ENCODE measurements around the gene SNRNP27.
"Not testable (repeated sequence)": the region's sequence is repeated elsewhere in the genome, so short reads cannot be mapped to it uniquely, and the experiment has no call there.

The SNRNP27 gene, protein sequence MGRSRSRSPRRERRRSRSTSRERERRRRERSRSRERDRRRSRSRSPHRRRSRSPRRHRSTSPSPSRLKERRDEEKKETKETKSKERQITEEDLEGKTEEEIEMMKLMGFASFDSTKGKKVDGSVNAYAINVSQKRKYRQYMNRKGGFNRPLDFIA

DNA sequence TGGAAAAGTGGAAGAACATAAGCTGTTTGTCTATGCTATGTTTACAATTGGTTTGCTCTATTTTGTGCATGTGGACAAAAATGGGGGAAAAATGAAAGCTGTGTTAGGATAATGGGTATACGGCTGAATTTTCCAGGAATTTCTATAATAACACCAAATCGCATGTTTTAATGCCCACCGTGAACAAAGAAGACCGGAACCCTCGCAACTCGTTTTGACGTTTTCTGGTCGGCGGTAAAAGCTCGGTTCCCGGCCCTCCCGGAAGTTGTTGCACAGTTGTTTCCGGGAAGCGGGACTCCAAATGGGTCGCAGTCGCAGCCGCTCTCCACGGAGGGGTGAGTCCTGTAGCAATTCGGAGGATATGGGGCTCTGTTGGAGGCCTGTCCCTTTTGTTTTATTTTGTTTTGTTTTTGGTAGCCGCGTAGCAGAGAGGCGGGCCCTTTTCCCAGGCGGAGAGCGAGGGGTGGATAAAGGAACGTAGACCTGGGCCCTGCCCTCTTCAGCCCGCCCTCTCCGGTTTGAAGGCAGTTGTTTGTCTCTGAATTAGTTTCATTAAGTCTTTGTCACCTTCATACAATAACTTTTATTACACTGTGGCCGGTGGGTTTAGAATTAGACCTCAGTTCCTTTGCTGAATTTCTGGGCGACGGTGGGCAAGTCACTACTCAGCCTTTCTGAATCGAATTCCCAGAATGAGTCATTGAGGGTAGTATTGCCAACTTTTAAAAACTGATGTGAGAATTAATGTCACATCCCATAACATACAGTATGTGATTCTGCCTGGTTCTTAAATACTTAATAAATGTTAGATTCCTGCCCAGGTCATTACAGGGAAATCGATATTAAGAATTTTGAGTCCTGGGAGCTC lies at the start of gene SNRNP27:
TSS of gene SNRNP27 (plus strand) at position 273 of the 868 bp plus-strand sequence. CDS start at position 302, 29 bp downstream.
- peak; percentile 85 for DNase-seq

DNA sequence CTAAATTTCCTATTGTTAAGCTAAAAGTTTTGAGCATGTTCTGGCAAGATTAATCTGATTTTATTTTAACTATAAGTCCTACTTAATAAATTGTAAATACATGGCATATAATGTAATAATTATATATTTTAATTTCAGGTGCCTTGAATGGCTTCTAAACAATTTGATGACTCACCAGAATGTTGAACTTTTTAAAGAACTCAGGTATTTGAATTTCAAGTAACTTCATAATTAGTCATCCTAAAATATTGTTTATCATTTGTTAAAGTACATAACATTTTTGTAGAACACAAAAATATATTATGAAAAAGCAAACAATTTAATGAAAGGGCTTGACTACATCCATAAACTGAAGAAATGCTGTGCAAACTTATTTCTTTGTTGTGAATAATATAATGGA lies 49.8 kb upstream of the SNRNP27 start:
- no peak for DNase-seq

DNA sequence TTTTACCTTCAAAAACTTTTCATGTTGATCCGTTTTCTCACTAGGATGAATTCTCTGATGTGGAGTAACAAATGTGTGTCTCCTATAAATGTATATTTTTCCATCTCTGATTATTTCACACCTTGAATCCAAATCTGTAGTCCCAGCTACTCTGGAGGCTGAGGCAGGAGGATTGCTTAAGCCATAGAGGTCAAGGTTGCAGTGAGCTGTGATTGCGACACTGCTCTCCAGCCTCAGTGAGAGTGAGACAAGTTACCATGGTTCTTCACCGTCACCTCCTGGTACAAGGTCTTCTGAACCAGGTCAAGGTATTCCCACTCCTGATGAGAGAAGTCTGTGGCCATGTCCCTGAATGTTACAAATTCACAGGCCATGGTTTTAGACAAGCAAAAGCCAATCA lies 49.2 kb upstream of the SNRNP27 start:
- no peak for DNase-seq

- no peak for DNase-seq
These were observed 47.3 kb upstream of the SNRNP27 start for GRCh38 chr2:69846182-69847067.

DNA sequence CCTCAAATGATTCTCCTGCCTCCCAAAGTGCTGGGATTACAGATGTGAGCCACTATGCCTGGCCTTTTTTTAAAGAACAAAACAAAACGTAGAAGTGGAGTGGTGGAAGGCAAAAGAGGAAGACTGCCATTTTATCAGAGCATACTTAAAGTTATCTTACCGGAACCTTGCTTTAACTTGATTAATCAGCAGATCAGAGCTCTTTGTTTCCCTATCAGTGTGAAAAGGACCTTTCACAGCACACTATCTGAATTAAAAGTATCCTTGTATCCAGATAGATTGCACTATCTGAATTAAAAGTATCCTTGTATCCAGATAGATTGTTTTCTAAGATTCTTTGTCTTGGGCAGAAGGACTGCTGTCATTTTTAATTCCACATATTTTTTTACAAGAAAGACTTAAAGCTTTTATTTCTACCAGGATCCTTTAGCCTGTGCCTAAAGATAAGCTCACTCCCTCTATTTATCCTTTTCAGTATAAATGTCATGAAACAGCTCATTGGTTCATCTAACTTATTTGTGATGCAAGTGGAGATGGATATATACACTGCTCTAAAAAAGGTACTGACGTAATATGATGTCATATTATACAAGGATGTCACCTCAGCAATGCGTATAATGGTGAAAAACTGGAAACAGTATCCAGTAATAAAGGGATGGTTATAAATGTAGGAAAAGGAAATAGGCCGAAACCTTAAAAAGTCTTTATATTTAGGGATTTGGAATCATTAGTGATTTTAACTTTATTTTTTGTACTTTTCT lies 46.5 kb upstream of the SNRNP27 start:
- DNase-seq = no peak

DNA sequence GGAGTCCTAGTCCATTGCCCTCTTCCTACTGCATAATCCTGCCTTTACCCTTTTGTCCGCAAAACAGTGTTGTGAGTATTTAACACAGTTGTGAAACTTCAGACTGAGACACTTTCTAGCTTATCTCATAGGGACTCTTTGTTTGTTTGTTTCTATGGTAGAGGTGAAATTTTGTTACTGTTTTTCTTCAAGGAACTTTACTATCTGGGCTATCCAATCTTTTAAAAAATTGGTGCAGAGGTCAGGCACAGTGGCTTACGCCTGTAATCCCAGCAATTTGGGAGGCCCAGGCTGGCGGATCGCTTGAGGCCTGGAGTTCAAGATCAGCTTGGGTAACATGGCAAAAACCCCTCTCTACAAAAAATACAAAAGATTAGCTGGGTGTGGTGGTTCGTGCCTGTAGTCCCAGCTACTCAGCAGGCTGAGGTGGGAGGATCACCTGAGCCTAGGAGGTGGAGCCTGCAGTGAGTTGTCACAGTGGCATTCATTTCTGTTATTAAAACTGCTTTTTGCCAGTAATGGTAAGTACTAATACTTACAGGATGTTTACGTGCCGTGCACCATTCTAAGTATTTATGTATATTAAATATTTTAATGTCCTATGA lies 45.5 kb upstream of the SNRNP27 start:
- no peak for DNase-seq

DNA sequence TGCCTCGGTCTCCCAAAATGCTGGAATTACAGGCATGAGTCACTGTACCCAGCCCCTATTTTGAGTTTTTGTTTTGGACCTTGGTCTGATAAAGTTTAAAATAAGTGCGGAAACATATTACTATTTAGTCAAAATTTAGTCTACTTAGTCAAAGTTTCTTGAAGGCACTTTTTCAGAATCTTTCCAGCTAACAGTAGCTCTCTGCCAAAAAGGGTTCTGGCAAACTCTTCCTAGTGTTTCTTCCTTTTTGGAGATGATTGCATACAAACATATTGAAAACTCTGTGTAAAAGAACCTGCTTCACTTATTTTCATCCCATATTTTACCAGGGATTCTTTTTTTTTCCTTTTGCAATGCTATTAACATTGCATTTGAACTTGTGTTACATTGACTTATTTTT lies 35.5 kb upstream of the SNRNP27 start:
- DNase-seq = no peak

DNA sequence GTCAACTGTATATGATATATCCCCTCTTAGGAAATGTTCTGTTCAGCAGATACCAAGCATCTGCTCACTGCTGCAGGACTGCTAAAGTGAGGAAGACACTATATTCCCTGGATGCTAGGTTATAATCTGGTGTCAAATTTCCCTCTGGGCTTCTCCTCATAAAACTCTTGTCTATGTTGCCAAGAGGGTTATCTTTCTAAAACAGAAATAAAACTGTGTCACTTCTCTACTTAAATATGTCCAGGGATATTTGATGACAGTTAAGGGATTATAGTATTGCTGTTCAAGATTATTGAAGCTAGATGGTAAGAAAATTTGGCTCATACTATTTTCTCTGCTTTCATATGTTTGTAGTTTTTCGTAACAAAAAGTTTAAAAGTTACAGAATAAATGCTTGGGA lies 30.5 kb upstream of the SNRNP27 start:
- DNase-seq = no peak

- no peak for DNase-seq
These were observed 5.3 kb upstream of the SNRNP27 start for GRCh38 chr2:69888451-69888850.

GRCh38 chr2:69889302-69889701 lies 4.5 kb upstream of the SNRNP27 start:
- DNase-seq = no peak

DNA sequence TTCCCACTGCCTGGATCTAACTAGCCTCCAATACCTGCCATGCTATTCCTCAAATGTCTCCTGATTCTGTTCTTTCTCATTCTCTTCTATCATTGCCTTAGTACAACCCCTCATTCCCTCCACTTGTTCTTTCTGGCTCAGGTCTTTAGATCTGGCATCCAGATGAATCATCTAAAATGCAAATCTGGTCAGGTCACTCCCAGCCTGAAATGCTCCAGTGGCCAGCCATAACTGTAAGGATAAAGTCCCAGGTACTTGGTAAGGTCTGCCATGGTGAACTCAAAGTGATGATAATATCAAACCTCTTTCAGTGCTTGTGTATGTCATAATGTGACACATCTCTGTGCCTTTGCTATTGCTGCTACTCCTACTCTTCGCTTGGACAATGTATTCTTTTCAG lies 2.9 kb upstream of the SNRNP27 start:
- DNase-seq = no peak

DNA sequence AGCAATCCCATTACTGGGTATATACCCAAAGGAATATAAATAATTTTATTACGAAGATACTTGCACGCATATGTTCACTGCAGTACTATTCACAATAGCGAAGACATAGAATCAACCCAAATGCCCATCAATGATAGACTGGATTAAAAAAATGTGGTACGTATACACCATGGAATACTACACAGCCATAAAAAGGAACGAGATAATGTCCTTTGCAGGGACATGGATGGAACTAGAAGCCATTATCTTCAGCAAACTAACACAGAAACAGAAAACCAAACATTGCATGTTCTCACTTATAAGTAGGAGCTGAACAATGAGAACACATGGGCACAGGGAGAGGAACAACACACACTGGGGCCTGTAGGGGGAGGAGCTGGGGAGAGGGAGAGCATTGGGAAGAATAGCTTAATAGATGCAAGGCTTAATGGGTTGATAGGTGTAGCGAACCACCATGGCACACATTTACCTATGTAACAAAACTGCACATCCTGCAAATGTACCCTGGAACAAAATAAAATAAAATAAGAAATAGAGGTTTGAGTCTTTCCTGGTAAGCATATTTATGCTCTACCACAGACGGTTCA lies 825 bp upstream of the SNRNP27 start:
- not testable (repeated sequence) for DNase-seq

- not testable (repeated sequence) for DNase-seq
These were observed 981 bp downstream of the SNRNP27 start for GRCh38 chr2:69894737-69895136.

- DNase-seq = no peak
These were observed 8.6 kb downstream of the SNRNP27 start for GRCh38 chr2:69902213-69902922.

DNA sequence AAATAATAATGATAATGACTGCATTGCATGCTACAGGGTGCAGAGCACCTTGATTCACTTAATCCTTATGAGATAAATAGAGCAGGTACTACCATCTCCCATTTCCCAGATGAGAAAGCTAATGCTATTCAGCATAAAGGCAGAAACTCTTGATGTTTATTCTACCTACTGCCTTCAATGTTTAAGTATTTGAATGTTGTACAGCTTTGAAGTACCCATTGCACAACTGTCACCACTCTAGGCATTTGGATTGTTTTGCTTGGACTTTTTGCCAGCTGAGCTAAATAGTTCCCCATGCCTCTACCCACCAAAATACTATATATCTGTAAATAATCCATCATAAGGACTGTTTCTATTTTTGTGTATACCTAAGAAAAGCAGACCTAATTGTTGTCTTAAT lies 13.5 kb downstream of the SNRNP27 start:
- no peak for DNase-seq

DNA sequence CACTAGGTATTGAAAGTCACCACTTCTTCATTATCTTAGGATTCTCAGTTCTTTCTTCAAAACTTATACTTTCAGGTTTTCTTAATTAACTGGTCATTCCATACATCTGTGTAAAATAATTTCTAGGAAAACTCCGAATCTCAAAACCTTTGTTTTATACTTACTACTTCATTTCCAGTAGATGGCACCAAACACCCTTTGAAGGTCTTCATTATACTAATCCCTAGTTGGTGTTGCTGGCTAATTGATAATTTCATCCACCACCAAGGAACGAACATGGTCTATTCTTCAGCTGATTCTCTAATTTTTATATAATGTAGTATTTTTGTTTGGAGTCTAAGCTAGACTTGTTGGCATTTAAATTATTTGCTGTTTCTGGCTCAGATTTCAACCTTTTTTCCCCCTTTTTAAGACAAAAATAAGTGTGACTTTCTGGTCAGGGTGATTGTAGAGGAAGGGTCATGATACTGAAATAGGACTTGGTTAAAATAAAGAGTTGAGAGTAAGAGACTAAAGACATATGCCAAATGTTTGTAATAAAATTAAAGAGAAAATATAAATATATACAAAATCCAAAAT lies 18.3 kb downstream of the SNRNP27 start:
- DNase-seq = peak; percentile 65

DNA sequence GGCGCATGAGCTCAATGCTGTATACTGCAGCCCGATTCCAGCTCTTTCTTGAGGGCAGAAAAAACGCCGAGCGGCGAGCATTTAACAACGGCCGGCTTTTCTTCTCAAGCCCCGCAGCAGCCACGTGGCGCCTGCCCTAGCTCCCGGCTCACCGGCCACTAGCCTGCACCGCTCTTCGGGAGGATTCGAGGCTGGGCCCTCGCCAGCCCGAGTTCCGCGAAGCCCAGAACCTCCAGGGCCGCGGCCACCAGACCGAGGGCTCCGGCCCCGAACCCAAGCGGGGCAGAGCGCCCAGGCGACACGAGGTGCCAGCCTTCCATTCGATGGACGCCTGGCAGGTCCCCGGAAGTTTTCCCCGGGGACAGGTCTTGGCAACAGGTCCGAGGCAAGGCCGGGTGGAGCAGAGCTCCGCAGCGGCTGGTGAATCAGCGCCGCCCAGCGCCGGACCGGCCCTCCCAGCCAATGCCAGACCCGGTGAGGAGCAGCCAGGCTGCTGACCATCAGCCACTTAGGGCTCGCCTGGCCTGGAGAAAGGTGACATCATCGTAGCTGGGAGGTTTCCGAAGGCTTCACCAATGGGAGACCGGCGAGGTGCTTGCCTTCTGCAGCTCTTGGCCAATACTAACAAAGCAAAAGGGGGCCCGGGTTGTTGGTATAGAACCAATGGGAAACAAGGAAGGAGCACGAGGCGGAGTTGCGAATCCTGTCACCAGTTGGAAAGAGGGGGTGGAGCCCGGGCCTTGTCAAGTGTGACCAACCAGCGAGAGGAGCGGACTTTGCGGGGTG lies 20.6 kb downstream of the SNRNP27 start:
- DNase-seq = peak; percentile 100

- DNase-seq = no peak
These were observed 21.5 kb downstream of the SNRNP27 start, which contains the start of gene MXD1 for GRCh38 chr2:69914950-69915945. TSS of gene MXD1 (plus strand) at chr2:69915109. CDS start at chr2:69915331, 222 bp downstream.

GRCh38 chr2:69916106-69916505 lies 22.4 kb downstream of the SNRNP27 start:
- DNase-seq = no peak
